SH-SY5Y (cell line): ENCODE measurements around the gene PROX2.

ENCODE experiments used
- GATA2 ChIP-seq: IDR thresholded peaks from 2 replicates; pipeline ENCODE4 v1.6.1; 2011; ENCODE audit warnings: mild to moderate bottlenecking, low read depth, low read length
- GATA3 ChIP-seq: IDR thresholded peaks from 2 replicates; pipeline ENCODE4 v1.6.1; 2011; ENCODE audit warnings: low read depth, mild to moderate bottlenecking, low read length, moderate library complexity

The PROX2 gene

DNA sequence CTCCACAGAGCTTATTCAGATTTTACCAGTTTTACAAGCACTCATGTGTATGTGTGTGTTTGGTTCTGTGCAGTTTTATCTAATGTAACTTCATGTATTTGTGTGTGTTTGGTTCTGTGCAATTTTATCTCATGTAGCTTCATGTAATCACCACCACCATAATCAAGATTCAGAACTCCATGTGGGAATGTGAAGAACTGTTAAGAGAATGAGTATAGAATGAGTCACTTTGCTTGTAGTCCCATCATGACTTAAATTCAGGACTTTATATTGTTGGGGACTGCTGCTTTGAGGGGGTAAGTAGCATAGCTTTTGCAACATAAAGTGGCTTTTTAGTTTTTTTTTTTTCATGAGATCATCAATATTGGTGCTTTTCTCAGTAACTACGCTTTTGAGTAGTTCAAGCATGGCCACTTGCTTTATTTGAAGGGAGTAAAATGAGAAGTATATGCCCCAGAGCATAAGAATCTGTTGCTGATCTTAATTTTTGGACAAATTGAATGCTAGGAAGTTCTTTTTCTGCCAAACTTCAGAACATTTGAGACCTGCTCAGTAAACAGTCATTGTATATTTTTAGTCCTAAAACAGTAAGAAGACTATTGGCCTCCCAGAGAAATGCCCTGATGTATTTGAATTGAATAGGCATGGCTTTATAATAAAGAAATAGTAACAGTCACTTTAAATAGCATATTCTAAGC, 28.8 kb downstream of the PROX2 start:
- TF ChIP-seq GATA2: no peak
- TF ChIP-seq GATA3: no peak

DNA sequence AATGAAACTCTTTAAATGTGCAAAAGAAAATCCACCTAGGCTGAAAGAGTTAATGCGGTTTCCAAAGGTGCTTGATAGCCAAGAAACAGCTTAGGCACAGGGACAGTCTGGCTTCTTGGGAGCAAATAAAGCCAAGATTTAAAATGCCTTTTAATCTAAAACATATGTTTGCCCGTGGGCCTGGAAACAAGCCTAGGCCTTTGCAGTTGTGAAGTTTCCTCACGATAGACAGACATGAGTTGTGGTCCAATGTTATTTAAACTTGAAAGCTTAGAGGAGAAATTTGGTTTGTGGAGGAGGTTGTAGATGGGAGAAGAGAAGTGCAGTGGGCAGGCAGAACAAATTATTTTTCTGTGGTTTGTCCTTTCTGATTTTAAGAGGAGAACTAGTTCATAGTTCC, 29.8 kb downstream of the PROX2 start:
- TF ChIP-seq GATA2 (no peak), GATA3 (no peak)

DNA sequence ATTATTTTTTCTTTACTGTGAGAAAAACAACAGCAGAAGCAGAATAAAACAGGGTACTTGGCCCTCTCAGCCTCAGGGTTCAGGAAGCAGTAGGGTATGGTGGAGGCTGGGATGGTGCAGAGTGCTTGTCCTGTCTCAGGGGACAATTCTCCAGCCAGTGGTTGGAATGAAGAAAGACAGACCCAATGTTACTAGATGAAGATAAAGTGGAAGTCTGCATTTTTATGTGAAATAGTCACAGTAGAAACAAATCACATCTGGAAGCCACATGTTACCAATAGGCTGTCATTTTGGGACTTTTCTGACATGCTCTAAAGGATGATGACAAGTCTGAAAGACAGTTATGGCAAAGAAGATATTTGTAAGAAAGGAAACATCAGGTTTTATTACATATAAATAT, 32.3 kb downstream of the PROX2 start:
- TF ChIP-seq GATA3 (peak; percentile 56), GATA2 (peak; percentile 77)

DNA sequence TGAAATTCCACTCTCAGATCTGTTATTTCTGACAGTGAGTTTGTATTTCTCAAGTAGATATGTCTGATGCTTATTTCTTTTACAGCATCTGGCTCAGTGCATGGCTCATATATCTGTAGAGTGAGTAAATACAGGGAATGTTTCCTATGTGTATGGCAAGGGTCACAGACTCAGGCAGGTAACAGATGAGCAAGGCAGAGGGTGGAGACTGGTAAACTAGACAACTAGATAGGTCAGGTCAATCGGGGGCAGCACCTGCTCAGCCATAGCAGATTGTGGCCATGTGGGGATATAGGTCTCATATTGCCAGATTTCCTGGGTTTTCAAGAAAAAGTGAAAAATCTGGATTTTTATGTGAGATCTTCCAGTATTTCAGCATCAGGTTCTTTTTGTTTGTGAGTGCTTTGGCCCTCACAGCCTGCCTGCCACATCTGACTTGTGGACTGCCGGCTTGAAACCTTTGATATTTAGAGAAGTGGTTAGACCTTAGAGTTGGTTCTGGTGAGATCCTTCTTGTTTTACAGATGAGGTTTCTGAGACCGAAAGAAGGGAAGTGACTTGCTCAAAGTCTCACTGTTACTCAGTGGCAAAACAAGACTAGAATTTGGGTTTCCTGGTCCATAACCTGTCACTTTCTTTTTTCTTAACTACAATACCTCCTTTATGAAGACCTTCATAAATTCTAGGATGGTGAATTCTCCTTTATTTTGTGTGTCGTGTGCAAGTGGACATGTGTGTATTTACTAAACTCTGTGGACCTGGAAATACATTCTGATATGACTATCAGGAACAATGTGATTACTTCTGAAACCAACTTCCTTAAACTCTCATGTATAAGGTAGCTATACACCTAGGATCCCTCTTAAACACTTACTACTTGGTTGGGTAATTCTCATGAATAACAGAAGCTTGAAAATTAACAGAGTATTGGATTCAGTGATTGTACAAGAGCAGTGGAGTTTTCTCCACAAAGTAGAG, 34.4 kb downstream of the PROX2 start:
- no peak for TF ChIP-seq GATA2

DNA sequence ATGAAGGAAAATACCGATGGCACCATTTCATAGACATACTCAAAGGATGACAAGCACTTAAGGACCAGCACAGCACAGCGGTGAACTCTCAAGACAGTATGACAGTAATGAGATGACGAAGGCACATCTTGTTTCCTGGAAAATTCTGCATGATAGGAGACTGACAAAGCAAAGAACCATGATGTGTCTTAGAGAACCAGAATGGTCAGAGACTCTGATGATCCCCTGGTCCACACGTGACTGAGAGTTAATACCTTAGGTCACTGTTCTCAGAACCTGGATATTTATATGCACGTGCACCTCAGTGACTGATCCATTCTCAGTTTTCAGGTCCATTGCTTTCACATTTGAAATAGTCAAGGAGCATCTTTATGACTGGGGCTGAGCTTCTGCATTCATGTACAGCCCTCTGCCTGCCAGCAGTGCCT, 35.3 kb downstream of the PROX2 start:
- no peak for TF ChIP-seq GATA3
- no peak for TF ChIP-seq GATA2

DNA sequence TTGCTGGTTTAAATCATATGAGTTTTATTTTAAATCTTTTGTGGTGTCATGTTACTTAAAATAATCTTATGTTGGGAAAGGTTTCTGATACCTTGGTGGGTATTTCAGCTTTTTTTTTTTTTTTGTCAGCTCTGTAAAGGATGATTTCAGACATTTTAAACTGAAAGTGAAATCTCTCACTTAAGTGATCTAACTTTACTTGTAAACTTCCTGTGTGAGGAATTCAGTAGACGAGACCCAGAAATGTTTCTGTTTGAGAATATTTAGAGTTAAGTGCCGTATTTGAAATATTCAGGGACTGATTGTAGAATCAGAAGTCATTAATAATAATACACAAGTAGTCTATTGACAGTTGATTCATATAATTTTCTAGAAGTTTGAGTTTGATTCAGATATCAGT, 37.8 kb downstream of the PROX2 start:
- TF ChIP-seq GATA2: no peak
- TF ChIP-seq GATA3: no peak

DNA sequence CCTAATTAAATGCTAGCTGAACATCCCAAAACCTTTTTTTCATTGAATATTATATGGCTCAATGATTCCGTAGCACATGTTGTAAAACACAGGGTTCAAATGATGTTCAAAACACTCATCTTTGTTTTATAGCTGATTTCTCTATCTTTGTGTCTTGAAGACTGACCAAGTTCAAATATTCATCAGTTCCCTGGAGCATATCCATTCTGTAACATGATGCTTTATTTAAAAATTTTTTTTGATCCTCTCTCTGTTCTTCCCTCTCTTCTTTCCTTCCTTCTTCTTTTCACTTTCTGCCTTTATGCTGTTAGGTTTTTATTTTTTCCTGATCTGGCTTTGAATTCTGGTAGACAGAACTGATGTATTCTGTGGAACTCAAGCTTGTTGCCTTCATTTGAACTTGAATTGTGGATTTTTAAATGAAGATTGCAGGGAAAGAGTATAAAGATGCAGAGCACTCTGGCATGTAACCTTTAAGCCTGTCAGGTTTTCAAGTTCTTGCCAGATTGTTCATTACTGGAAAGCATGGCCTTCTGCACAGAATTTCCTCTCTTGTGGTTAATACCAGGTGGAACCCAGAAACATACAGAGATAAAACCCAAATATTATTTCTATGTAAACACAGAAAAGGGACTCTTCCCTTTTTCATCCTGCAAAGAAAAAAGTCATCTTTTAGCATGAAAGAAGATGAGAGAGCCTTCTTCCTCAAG, 39.5 kb downstream of the PROX2 start:
- TF ChIP-seq GATA2: no peak
- no peak for TF ChIP-seq GATA3

DNA sequence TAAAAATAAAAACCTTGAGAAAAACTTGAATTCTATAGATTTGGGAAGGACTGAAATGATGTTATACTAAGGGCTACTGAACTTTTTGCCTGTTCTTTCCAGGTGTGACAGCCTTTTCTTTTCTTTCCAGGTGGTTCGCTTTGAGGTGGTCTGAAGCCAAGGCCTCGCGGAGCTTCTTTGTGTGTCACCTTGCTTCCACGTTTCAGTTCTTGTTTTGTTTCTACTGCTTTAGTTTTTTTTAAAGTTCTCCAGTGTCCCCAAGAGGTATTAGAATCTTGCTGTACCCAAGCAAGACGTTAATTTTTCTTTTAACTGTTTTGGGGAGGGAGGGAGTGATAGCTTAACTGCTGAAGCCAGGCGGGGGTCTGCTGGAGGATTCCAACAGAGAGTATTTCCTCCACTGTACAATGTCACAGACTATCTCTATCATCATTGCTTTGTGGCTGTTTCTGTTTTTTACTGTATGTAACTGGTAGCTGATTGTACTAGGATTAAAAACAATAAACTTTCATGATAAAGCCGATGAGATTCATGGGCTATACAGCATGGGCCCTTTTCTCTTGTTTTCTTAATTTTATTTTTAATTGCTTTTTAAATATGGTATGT, 40.2 kb downstream of the PROX2 start:
- TF ChIP-seq GATA3 (no peak), GATA2 (peak; percentile 22; the same call in 1 of the 2 replicates)

DNA sequence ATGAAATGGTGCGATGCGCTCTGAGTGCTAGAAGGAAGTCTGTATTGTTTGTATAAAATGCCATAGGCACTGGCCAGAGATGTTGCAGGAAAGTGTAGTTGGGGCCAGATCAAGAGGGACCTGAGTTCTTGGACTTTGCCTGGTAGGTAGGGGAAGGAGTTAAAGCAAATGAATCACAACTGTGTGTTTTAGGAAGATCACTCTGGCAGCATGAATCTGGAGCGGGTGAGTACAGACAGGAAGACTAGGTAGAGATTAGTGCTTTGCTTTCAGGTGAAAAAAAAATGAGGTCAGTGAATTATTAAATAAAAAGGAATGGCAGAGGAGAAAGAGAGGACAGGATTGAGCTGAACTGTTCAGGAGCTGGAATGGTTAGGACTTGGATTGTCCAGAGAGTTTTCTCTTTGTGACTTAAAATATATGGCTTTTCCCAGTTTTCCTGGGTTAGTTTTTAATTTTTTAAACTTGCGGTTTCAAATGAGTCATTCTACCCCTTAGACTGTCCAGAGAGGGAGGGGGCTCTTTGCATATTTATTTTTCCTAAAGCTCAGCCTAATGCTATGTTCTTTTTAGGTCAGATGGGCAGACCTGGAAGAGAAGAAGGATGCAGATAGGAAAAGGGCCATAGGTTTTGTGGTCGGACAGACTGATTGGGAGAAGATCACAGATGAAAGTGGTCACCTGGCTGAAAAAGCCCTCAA, 41.1 kb downstream of the PROX2 start:
- TF ChIP-seq GATA3 (no peak), GATA2 (no peak)

DNA sequence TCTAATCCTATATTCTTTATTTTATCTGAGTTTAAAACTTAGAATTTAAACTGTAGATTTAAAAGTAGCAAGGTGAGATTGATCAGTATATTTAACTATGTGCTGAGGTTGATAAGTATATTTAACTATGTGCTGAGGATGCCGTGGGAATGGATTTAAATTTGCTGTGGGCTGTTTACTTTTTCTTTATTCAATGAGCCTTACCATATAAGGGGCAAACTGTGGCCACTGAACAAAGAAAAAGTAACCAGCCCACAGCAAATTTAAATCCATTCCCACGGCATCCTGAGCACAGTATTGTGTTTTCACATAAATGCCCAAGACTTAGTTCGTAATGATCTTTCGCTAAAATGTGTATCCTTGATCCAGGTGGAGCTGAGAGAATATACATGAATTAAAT, 43.1 kb downstream of the PROX2 start:
- no peak for TF ChIP-seq GATA3
- no peak for TF ChIP-seq GATA2

DNA sequence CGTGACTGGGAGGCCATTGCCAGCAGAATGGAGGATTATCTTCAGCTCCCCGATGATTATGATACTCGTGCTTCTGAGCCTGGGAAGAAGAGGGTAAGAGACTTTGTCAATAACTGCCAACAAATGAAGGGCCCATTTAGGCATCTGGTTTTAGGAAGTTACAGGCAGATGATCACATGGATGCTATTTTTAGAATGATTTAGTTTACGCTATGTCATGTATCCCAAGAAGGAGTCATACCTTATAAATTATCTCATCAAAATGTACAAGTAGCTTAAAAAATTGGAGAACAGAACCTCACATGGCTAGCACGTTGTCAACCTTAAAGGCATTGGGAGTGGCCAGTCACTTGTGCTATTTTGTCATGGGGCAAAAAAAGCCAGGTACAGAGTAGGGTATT, 46.7 kb downstream of the PROX2 start:
- TF ChIP-seq GATA2 (no peak), GATA3 (no peak)

DNA sequence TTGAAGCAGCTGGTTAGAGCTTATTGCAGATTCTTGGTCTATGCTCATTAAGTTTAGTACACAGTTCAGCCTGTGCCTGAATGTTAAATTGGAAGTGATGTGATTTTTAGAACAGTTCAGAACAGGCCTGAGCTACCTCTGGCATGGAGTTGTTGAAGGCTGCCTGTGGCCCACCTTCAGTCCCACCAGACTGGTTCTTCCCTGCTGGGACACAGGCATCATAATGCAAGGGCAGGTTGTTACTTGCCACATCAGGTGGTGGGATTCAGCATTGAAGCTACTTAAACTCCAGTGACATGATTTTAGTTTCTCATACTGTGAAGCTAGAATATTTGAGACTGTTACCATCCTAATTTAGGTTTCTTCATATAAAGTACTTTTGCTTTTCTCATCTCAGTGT, 49.4 kb downstream of the PROX2 start:
- TF ChIP-seq GATA2 (no peak), GATA3 (no peak)
